ENCODE data around the gene STARD3NL. TPM values are rescaled to one million over a fixed set of nuclear protein-coding genes. Genes with fewer than 3 reads are reported as not detected.
"Not testable (repeated sequence)": the region's sequence is repeated elsewhere in the genome, so short reads cannot be mapped to it uniquely, and the experiment has no call there.

STARD3NL gene
- total RNA-seq, 2 experiments from 2014 or later, result 14.4 to 15.7 TPM

- Mint-ChIP-seq H3K27ac (no peak overlapping the region), H3K4me1 (ENCODE audit: low read depth) (peaks cover 4% of the 10 kb centered on the region), H3K36me3 (ENCODE audit: low read depth) (peaks cover 15% of the 10 kb centered on the region), H3K27me3 (no peaks in the 10 kb centered on the region), H3K4me3 (no peak overlapping the region), H3K9me3 (no peaks in the 10 kb centered on the region)
- no peak for TF ChIP-seq CTCF (IDR thresholded peaks at IDR 0.05)
- Histone ChIP-seq H3K27ac (ENCODE audit: low read depth in 1 of 2, low read length in 2 of 2) (no peak overlapping the region), H3K4me3 (ENCODE audit: low read length) (no peak overlapping the region), H3K4me1 (ENCODE audit: insufficient read depth, low read length) (no peaks in the 10 kb centered on the region), H3K27me3 (ENCODE audit: control insufficient read depth in 1 of 2, insufficient read depth in 2 of 2, low read length in 2 of 2) (no peaks in the 10 kb centered on the region), H3K9me3 (ENCODE audit: control insufficient read depth in 1 of 2, insufficient read depth in 1 of 2, low read length in 2 of 2) (no peaks in the 10 kb centered on the region), H3K36me3 (ENCODE audit: insufficient read depth, low read length) (peaks cover 17% of the 10 kb centered on the region)
- ATAC-seq (ENCODE audit: poor library complexity), result no peak
- no peak for DNase-seq
- intact Hi-C loops (cut with DNase I, micrococcal nuclease), result no loop called here
- ChIA-PET POLR2A (no interaction called here), CTCF (no interaction called here)
Observed at GRCh38 chr7:38244516-38244915, 66.5 kb downstream of the STARD3NL start.

GRCh38 chr7:38245409-38245977, 67.4 kb downstream of the STARD3NL start:
- Histone ChIP-seq H3K27ac (ENCODE audit: low read depth in 1 of 2, low read length in 2 of 2) (no peak overlapping the region), H3K4me3 (ENCODE audit: low read length) (no peak overlapping the region), H3K4me1 (ENCODE audit: insufficient read depth, low read length) (no peaks in the 10 kb centered on the region), H3K27me3 (ENCODE audit: control insufficient read depth in 1 of 2, insufficient read depth in 2 of 2, low read length in 2 of 2) (no peaks in the 10 kb centered on the region), H3K9me3 (ENCODE audit: control insufficient read depth in 1 of 2, insufficient read depth in 1 of 2, low read length in 2 of 2) (no peaks in the 10 kb centered on the region), H3K36me3 (ENCODE audit: insufficient read depth, low read length) (peaks cover 17% of the 10 kb centered on the region)
- ChIA-PET CTCF (no interaction called here), POLR2A (no interaction called here)
- peaks cover 13% of the 10 kb centered on the region for H3K36me3 Mint-ChIP-seq (ENCODE audit: low read depth)
- no peak overlapping the region for H3K4me3 Mint-ChIP-seq
- intact Hi-C loops (cut with DNase I, micrococcal nuclease), result no loop called here
- H3K4me1 Mint-ChIP-seq (ENCODE audit: low read depth), result peaks cover 4% of the 10 kb centered on the region
- TF ChIP-seq CTCF (IDR thresholded peaks at IDR 0.05), result no peak
- no peaks in the 10 kb centered on the region for H3K9me3 Mint-ChIP-seq
- no peaks in the 10 kb centered on the region for H3K27me3 Mint-ChIP-seq
- no peak overlapping the region for H3K27ac Mint-ChIP-seq
- ATAC-seq (ENCODE audit: poor library complexity), result no peak
- DNase-seq, result peak in 1 of 14 experiments; percentile 53

- Mint-ChIP-seq H3K27ac (no peak overlapping the region), H3K9me3 (no peaks in the 10 kb centered on the region), H3K4me3 (no peak overlapping the region), H3K4me1 (ENCODE audit: low read depth) (peaks cover 4% of the 10 kb centered on the region), H3K36me3 (ENCODE audit: low read depth) (peaks cover 10% of the 10 kb centered on the region), H3K27me3 (no peaks in the 10 kb centered on the region)
- no peak for DNase-seq
- no peak for TF ChIP-seq CTCF (IDR thresholded peaks at IDR 0.05)
- CTCF ChIA-PET, result interaction anchor here (1.5 kb wide), 1 partner anchor 120 kb away, joined by 3 read pairs; no protein-coding TSS in a partner anchor
- Histone ChIP-seq H3K27me3 (ENCODE audit: control insufficient read depth in 1 of 2, insufficient read depth in 2 of 2, low read length in 2 of 2) (no peaks in the 10 kb centered on the region), H3K9me3 (ENCODE audit: control insufficient read depth in 1 of 2, insufficient read depth in 1 of 2, low read length in 2 of 2) (no peaks in the 10 kb centered on the region), H3K27ac (ENCODE audit: low read depth in 1 of 2, low read length in 2 of 2) (no peak overlapping the region), H3K4me3 (ENCODE audit: low read length) (no peak overlapping the region), H3K36me3 (ENCODE audit: insufficient read depth, low read length) (peaks cover 17% of the 10 kb centered on the region), H3K4me1 (ENCODE audit: insufficient read depth, low read length) (no peaks in the 10 kb centered on the region)
- POLR2A ChIA-PET, result no interaction called here
- intact Hi-C loops (cut with DNase I, micrococcal nuclease), result no loop called here
- no peak for ATAC-seq (ENCODE audit: poor library complexity)
Observed at GRCh38 chr7:38248069-38248567, 70.1 kb downstream of the STARD3NL start.

GRCh38 chr7:38249849-38250248, 71.8 kb downstream of the STARD3NL start:
- not testable (repeated sequence) for H3K4me1 Mint-ChIP-seq (ENCODE audit: low read depth)

More at GRCh38 chr7:38249849-38250248, 71.8 kb downstream of the STARD3NL start:
- H3K9me3 Mint-ChIP-seq; ATAC-seq (ENCODE audit: poor library complexity); CTCF ChIA-PET; H3K27me3 Mint-ChIP-seq; H3K27me3 ChIP-seq (ENCODE audit: control insufficient read depth in 1 of 2, insufficient read depth in 2 of 2, low read length in 2 of 2); H3K27ac ChIP-seq (ENCODE audit: low read depth in 1 of 2, low read length in 2 of 2); H3K27ac Mint-ChIP-seq; DNase-seq; H3K4me1 ChIP-seq (ENCODE audit: insufficient read depth, low read length); H3K9me3 ChIP-seq (ENCODE audit: control insufficient read depth in 1 of 2, insufficient read depth in 1 of 2, low read length in 2 of 2); H3K36me3 Mint-ChIP-seq (ENCODE audit: low read depth); intact Hi-C loops (cut with DNase I, micrococcal nuclease); POLR2A ChIA-PET; H3K4me3 Mint-ChIP-seq: not testable (repeated sequence)
- Histone ChIP-seq H3K4me3 (ENCODE audit: low read length) (peak overlapping the region; percentile 10), H3K36me3 (ENCODE audit: insufficient read depth, low read length) (peaks cover 14% of the 10 kb centered on the region)

Measured in CD4-positive, alpha-beta T cell (primary cell).